NCI-H82 (cell line): ENCODE measurements around the gene FICD.

Source experiments
- DNase-seq: peaks from one replicate; lab custom pipeline; 2025; lab: John Stamatoyannopoulos, UW

Gene FICD

GRCh38 chr12:108502922-108503321, 12.2 kb upstream of the FICD start:
- no peak for DNase-seq

GRCh38 chr12:108505129-108505528, 9.9 kb upstream of the FICD start:
- DNase-seq: peak; percentile 87

- no peak for DNase-seq
These were observed 7.0 kb upstream of the FICD start for GRCh38 chr12:108507971-108508642.

DNA sequence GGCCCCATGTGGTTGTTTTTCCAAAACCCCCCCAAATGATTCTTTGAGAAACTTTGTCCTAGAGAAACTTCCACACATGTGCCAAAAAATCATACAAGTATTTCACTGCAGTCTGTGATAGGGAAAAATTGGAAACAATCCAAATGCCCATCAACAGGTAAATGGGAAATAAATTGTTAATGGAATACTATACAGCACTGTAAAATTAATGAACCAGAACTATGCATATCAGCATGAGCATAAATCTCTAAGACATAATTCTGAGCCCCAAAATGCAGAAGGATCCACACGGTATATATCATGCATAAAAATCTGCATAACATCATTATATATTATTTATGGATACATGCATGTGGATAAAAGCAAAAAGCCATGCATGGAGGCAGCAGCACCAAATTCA, 5.3 kb upstream of the FICD start:
- DNase-seq: no peak

- DNase-seq: no peak
These were observed 4.2 kb upstream of the FICD start for GRCh38 chr12:108510836-108511235.

DNA sequence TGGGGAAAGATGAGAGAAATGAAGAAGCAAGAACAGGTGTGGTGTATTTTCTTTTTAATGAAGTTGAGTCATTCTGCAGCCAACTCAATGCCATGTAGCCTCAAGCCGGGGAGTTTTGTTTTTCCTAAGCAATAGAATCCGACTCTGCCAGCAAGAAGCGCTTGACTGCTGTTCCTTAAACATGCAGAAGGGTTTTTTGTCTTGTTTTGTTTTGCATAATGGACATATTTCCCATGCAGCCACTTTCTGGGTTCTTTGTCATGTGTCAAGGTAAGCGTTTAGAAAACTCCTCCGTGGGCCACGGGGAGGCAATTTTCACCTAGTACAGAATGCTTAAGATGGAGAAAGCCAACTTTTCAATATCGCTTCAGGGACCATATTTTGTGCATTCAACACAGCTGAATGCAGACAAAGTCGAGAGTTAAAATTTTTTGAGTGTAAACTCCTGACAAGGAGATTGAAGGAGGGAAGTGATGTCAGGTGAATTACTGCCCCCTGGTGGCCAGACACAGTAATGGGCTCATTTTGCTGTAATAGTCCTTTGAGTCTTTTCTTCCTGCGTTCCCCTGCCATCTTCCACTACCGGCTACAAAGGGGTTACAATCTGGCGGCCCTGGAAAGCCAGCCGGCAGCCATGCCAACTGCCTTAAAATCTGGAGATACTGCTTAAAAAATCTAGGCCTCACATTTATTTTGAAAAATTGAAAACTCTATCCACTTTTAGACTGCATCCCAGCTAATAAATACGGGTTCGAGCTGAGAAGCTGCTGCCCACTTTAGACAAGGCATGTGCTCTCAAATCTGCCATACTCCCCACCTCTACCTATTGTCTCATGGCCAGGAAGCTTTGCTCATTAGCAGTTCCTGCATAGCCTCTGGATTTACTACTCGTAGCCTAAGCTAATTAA, 3.2 kb upstream of the FICD start:
- DNase-seq: peak; percentile 92

DNA sequence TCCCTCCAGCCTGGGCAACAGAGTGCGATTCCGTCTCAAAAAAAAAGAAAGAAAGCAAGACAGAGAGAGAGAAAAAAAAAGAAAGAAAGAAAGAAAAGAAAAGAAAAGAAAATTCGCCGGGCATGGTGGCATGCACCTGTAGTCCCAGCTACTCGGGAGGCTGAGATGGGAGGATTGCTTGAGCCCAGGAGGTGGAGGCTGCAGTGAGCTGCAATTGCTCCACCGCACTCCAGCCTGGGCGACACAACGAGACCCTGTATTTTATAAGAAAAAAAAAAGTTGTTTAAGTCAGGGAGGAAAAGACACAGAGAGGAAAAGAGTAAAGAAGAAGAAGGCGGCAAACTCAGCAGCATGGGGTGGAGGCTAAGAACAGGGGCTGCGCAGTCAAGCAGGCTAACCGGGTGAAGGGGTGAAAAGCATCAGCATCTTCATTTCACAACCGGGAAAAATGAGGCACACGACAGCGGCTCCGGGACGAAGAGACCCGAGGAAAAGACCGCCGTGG, 557 bp upstream of the FICD start:
- DNase-seq: no peak

- peak; percentile 42 for DNase-seq
These were observed 839 bp downstream of the FICD start for GRCh38 chr12:108515916-108516315.

- peak; percentile 60 for DNase-seq
These were observed 1.6 kb downstream of the FICD start for GRCh38 chr12:108516511-108517275.

DNA sequence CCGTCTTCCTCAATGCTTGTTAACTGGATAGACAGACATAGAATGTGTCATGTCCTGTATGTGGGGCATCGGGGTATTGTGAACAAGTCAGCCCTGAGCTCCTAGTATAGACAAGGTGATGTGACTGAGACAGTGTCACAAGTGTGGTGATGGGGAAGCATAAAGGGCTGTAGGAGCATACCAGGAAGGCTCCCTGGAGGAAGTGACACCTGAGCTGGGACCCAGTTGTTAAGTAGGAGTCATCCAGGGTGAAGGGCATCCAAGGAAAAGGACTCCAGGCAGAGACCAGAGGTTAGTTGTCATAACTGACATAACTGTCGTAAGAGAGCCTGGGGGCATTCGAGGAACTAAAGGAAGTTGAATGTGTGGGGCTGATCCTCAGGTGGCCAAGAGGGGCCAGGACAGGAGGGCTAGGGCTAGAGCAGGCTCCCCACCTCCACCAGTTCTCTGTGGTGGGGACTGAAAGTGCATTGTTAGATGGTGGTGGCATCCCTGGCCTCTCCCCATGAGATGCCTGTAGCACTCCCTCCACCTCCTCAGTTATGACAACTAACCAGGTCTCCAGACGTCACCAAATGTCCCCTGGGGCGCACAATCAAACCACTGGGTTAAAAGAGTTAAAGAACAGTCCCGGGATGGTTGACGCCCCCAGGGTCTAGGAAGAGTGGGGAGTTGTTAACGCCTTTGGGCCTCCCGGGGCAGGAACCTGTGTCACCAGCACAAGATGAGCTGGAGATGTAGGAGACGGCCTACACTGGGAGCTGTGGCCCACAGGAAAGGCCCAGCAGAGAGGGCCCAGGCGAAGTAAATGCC, 2.4 kb downstream of the FICD start:
- no peak for DNase-seq

DNA sequence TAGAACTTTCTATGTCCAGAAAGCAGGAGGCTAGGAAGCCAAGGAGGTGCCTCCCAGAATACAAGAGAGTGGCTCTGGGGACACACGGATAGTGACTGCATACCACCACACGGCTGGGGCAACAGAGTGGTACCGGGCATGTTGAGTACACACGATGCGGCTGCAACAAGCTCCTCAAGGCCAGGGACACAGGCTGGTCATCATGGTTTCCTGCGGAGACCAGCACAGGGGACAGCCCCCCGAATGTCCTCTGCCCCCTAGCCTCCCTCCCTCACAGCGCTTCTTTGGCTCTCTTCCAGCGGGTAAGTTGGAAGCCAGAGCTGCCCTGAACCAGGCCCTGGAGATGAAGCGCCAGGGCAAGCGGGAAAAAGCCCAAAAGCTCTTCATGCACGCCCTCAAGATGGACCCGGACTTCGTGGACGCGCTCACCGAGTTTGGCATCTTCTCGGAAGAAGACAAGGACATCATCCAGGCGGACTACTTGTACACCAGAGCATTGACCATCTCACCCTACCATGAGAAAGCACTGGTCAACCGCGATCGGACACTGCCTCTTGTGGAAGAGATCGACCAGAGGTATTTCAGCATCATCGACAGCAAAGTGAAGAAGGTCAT, 3.1 kb downstream of the FICD start:
- DNase-seq: no peak

GRCh38 chr12:108518716-108519496, 3.8 kb downstream of the FICD start:
- no peak for DNase-seq

DNA sequence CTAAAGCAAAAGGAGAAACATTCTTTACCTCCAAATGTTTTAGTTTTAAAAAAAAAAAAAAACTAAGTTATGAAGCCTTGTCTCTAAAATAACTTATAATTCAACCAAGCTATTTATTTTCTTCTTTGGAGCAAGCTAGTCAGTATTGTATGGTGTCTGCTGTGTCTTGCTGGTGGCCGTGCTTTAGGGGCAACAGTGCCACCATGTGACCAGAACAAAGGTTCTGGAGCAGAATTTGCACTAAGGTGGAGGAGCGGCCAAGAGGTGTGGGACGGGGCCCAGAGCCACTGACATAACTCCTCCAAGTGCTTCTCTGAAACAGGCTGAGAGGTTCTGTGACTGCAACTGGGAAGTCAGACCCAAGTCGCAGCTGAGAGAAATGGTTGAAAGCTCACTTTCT, 4.5 kb downstream of the FICD start:
- DNase-seq: peak; percentile 44

- DNase-seq: no peak
These were observed 8.3 kb downstream of the FICD start for GRCh38 chr12:108523365-108523764.

DNA sequence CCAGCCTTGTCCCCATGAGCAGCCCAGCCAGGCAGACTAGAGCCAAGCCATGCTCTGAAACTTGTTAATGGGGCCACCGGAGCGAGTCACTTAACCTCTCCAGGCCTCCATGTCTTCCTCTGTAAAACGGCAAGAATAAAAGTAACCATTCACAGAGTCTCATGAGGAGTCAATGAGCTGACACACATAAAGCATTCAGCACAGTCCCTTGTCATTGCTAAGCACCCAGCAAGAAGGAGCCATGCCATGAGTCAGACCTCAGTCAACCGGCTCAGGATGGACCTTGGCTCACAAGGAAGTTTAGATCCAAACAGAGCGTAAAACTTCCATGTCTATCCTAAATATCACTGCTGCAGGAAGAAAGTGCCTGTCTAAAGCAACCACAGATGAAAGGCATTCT, 10.6 kb downstream of the FICD start:
- DNase-seq: no peak

DNA sequence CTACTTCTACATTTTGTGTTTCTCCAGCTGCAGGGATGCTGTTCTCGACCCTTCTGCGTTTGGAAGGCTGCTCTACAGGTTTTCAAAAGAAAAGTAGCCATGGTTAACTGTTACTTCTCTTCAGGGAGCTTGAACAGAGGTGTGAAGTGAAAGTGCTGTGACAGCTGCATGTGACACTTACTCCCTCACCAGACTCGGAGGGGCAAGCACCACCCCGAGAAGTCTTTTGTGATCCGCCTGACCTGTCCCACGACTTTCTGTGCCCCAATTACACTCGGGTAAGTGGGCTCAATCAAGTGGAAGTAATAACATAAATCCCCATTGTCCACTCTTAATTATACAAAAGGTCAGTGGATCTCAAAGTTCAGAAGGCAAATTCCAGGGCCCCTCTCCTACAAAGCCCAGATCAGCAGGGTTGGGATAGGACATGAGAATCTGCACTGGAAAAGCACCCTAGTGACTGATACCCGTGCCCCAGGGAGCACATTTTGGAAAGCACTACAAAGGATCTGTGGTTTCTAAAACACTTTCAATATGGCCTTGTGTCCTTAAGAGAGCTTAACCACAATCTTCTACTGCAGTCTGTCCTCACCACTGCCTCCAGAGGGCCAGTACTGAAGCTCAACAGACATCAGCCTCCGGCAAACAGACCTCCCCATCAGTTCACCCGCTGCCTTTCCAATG, 11.5 kb downstream of the FICD start:
- no peak for DNase-seq

DNA sequence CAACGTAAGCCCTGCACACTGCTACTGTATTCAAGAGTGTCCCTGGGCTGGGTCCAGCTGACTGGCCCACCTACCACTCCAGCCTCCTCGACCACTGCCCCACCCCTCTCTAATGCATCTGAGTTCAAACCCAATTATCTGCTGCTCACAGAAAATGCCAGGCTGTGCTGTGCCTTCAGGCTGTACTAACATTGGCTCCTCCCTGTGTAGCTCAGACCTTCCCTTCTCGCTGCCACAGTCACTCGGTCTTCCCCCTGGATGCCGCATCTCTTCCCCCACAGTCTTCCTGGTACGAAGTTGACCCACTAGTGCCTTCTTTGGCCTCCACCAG, 12.1 kb downstream of the FICD start:
- no peak for DNase-seq

- no peak for DNase-seq
These were observed 15.1 kb downstream of the FICD start for GRCh38 chr12:108530161-108530560.

DNA sequence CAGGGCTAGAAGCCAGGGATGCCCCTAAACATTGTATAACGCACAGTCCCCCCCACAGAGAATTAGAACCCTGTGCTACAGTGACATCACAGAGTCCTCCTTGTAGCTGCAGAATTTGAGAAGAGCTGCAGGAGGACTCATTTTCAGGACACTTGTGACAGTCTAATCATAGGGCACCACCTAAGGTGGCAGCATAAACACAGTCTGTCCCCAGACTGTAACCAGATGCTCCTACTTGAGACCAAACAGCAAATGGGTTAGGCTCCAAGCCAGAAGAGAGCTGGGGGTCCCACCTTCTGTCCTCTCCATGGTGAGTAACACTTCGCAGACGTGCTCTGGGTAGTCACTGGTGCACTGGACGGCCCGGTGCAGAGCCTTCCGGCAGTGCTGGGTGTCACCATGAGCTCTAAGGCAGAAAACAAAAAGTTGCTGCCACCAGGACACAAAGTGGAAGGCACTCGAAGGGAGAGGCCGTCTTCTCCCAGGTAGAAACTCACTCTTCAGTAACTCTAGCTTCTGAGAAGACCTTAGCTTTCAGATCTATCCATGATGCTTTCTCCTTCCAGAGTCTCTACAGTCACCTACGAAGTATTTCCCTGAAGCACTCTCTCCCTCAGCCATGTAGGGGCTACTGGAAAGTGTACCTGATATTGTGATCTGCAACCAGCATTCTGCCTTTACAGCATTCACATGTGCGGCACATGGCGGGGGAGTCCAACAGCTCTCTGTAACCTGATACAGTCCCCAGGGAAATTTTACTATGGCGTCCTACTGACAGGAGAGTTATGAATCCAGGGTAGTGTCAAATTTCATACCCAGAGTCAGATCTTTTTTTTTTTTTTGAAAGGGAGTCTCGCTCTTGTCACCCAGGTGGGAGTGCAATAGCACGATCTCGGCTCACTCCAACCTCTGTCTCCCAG, 17.1 kb downstream of the FICD start:
- peak; percentile 60 for DNase-seq
